Subcutaneous adipose tissue (tissue), 4 donors: Measurements from ENCODE around the gene TMEM11. TPM values are rescaled to one million over a fixed set of nuclear protein-coding genes. Genes with fewer than 3 reads are reported as not detected.

Experiments
- total RNA-seq, 4 donors: library from RNA; depleted of rRNA; stranded (reverse); fragments of >200 nt; gene quantifications; one replicate each; pipeline ENCODE4 v1.1.0, GENCODE V29; 2016
- TF ChIP-seq, protein P1 (sequence below): fragments of 450-650 bp; IDR thresholded peaks from one replicate; pipeline ENCODE4 v1.5.1; 2016; ENCODE audit warnings: low read depth, mild to moderate bottlenecking, control low read depth, antibody characterized with exemption, moderate library complexity

The TMEM11 gene
- total RNA-seq, 4 donors from 2014 or later: 22.0 to 30.1 (median 26.4) TPM

DNA sequence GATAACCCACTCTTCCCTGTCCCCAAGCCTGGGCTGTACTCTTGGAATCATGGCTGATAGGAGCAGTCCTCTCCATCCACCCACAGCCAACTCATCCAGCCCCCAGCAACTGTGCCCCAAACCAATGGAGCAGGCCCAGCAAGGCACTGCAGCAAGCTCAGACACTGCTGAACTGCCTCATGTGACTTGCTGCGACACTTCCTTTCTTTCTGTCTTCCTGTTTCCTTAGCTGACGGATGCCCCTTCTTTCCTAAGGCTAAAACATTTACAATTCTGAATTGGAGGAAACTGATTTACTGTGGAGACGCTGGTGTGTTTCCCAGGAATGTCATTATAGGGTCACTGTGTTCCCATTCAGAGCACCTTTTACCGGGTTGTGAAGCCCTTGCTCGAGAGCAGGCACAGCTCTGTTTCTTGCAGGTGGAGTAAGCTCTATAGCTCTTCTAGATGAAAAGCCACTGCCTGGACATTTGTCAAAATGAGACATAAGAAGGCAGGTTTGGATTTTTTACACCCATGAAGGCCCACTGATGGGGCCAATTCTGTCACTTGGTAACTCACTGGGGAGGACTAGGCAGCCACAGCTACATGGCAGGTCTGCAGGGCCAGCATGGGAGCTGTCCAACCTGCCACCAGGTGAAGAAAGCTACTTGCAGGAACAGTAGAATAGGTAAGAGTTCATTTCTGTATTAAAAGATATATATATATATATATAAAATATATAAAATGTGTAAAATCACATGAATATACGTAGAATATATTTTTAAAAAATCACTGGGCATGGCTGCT, 27.4 kb downstream of the TMEM11 start:
- TF ChIP-seq, protein P1, sequence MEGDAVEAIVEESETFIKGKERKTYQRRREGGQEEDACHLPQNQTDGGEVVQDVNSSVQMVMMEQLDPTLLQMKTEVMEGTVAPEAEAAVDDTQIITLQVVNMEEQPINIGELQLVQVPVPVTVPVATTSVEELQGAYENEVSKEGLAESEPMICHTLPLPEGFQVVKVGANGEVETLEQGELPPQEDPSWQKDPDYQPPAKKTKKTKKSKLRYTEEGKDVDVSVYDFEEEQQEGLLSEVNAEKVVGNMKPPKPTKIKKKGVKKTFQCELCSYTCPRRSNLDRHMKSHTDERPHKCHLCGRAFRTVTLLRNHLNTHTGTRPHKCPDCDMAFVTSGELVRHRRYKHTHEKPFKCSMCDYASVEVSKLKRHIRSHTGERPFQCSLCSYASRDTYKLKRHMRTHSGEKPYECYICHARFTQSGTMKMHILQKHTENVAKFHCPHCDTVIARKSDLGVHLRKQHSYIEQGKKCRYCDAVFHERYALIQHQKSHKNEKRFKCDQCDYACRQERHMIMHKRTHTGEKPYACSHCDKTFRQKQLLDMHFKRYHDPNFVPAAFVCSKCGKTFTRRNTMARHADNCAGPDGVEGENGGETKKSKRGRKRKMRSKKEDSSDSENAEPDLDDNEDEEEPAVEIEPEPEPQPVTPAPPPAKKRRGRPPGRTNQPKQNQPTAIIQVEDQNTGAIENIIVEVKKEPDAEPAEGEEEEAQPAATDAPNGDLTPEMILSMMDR: no peak

DNA sequence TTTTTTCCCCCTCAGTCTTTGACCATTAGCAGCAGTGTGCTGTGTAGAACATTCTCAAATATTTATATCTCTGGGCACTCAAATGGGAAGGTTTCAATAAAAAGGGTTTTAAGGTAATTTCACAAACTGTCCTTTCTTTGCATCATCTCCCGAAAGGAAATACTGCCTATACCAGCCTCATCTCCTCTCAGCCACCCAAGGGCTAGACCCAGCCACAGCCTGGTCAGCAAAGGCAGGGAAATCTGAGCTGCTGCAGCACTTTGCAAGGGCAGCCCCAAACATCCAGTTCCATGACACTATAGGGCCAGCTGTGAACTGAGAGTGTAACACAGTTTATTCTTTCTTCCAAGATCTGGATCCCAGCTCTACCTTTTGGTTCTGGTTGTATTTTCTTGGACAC, 28.9 kb downstream of the TMEM11 start:
- TF ChIP-seq, protein P1: no peak

DNA sequence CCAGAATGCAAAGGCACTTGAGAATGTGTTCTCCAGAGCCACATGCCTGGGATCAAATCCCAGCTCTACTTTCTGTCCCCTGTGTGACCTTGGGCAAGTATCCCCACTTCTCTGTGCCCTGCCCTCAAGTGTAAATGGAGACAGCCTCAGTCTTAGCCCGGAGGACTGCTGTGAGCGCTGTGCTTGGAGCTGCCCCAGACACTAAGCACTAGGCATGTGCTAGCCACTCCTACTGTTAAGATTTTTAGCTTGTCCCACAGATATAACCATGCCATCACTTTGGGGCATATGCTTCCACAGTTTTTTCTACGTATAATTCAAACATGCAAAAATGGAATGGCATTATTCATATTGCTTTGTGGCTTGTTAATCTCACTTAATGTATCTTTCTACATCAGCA, 29.4 kb downstream of the TMEM11 start:
- TF ChIP-seq, protein P1: no peak

DNA sequence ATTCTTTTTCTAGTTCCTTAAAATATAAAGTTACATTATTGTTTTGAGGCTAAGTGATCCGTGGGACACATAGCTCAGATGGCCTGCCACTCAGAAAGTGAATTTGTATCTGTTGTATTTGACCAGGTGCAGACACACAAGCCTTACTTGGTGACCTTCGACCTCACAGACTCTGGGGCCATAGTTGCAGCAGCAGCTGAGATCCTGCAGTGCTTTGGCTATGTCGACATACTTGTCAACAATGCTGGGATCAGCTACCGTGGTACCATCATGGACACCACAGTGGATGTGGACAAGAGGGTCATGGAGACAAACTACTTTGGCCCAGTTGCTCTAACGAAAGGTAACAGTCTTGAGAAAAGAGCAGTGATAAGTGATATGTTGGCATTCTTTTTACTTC, 30.5 kb downstream of the TMEM11 start:
- TF ChIP-seq, protein P1: no peak

DNA sequence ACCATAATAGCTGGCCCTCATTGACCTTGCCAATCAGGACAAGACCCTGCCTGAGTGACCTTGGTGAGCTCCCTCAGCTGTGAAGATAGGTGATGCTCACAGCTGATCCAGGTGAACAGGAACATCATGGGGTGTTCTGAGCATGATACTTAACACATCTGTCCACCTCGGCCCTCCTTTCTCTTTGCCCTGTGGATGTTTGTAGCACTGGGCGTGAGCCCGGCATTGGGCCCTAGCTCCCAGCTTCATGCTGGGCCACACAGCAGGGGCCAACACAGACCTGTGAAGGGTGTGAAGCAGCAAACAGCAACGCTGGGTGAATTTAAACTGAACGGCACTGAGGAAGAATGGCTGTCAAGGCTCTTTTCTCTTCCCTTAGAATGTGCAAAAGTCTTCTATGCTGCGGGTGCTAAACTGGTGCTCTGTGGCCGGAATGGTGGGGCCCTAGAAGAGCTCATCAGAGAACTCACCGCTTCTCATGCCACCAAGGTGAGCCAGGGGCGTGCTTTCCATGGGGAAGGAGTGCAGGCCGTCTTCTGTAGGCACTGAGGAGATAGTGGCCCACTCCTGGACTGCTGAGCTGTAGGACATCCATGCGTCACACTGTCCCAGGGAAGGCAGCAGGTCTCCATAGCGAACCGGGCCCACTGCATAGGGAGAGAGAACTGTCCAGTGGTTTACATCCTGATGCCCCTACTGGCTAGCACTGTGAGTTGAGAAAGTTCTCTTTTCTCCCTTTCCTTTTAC, 35.9 kb downstream of the TMEM11 start:
- TF ChIP-seq, protein P1: no peak

DNA sequence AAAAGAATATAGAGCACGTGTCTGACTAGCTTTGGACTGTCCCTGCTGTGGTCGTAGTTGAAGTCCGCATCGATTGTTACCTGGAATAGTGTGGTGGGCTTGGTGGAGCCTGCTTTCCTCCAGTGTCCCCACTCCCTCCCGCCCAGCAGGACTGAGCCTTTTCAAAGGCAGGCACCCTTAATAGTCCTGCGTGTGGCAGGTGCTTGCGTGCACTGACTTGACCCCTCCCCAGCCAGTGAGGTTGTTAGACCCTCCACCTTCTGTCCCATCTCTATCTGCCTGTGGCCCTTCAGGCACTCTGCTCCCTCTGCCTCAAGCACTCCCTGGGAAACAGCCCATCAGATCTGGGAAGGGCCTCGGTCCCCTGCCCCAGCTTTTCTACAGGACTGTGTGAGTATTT, 36.6 kb downstream of the TMEM11 start:
- TF ChIP-seq, protein P1: no peak

DNA sequence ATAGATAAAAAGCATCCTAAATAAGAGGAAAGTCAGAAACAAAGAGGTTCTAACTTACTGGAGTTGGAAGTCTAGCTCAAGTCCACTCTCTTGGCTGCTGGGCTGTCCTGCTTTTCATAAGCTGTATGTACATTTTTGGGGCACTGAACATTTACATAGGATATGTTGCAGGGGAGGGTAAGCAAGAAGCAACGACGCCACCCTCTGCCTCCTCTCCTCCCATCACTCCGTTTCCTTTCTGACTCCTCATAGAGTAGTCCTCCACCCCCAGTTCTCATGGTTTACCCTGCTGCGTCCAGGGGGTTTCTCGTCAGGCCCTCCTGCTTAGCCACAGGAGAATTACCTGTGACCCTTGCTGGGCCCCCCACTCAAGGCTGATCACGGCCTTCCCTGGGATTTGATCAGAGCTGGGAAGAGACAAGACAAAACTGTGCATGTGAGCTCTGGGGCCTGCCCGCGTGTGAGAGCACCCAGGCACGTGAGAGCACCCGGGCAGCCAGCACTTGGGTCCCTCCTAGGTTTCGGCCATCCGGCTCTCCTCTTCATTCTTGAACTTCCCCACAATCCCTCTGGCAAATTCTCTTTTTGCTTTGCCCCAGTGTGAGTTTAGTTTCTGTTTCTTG, 37.1 kb downstream of the TMEM11 start:
- TF ChIP-seq, protein P1: no peak
